Measurements from ENCODE around the gene LRFN2.

LRFN2 gene

DNA sequence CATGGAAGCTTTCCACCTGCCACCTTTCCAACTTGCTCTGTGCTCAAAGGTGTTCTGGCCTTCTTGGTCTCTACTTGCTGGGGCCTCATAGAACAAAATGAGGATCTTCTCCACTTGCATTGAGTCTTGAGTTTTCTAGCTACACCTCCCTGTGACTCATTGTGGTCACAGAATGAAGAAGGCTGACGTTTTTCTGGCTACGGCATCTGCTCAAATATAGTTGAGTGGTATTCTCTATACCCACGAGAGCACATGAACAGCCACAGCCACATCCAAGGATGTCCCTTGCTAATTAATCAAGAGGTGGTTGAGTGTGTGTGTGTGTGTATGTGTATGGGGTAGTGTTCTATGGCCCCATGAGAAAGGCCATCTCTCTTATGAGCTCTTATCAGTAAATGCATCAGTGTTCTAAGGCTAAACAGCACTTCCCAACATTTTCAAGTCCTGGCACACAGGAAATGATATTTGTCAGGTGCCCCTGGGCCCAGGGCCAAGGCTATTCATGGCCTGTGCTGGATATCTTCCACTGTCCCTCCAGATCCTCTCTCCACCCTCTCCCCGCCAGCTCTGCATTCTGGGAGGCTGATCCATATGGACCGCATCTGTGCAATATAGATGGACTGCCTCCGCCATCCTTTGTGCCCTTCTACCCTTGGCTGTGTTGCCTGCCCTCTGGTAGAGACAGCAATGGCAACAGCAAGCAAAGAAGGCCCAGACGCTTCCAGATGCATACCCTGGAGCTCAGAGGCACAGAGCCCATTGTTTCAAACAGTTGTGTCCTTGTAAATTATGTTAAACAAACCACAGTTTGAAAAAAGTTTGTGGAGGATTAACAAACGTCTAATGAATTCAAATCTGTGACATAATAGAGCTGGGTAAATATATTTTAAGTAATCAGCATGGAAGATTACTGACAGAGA is 150.2 kb downstream of the LRFN2 start:
- DNase-seq (ENCODE audit: low spot score) = no peak

DNA sequence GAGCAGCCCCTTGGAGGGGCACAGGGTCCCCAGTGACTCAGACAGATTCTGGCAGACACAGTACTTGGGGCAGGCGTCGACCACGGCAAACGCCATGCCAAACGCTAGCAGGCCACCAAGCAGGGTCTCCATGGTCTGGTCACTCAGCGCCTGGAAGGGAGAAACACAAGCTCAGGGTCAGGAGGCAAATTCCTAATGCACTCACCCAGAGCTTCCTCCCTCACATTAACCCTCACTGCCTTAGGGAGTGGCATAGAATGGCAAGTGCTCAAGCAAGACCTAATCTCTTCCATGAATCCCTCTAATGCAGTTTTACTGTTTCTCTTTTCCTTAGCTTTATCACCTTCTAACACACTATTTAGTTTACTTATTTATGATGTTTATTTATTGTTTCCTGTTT is 154.2 kb downstream of the LRFN2 start:
- DNase-seq (ENCODE audit: low spot score) = no peak

DNA sequence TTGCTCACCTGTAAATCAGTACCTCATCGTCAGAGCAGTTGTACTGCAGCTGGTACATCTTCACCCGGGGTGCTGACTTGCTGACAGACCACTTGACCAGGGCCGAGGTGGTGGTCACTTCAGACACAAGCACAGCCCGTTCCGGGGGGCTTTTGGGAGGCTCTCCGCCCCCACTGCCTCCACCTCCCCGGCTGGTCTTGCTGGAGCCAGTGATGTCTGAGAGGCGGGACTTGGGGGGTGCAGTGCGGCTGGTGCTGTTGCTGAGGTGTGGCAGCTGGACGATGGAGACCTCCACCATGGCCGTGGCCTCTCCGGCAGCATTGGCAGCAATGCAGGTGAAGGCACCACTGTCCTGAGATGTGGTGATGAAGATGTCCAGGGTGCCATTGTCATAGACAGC is 155.5 kb downstream of the LRFN2 start:
- no peak for DNase-seq (ENCODE audit: low spot score)

DNA sequence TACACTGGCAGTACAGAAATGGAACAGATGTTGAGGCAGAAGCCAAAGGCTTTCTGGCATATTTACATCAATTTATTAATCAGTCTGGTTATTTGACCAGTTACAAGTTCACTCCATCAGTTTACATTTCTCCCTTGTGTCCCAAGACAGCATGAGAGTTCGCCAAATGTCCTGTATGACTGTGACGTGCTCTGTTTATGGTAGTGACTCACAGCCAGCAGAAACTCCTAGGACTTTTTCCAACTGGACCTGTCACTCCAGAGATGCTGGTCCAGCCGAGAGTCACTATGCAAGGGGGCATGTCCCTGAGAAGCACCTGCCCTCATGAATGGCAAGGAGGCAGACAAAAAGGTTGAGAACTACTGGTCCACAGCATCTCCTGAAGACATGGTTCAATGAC is 160.0 kb downstream of the LRFN2 start:
- no peak for DNase-seq (ENCODE audit: low spot score)

DNA sequence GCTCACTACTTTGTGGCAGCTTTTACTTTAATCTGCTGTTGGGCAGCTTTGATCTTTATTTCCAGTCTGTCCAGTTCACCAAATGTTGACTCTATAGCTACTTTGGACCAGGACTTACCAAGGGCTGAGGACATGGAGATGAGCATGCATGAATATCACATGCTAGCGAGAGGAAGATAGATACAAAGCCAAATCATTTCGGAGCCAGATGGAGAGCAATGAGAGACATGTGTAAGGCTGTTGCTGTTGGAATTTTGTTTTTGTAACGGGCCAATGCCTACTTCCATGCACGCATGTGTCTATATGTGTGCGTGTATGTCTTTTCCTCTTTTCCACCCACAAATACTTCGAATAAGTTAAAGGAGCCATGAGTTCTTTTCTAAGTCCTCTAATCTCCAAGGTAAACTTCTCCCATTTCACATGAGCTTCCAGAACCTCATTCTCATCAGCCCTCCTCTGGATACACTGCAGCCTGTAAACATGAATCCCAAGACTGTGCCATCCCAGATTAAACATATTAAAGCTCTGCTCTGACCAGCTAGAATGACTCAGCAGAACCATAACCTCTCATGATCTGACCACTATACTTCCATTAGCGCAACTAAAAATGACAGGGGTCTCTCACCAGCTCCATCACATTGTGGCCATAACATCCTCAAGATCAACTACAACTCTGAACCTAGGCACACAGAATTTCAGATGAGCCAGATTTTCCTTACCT is 160.7 kb downstream of the LRFN2 start:
- DNase-seq (ENCODE audit: low spot score) = no peak

DNA sequence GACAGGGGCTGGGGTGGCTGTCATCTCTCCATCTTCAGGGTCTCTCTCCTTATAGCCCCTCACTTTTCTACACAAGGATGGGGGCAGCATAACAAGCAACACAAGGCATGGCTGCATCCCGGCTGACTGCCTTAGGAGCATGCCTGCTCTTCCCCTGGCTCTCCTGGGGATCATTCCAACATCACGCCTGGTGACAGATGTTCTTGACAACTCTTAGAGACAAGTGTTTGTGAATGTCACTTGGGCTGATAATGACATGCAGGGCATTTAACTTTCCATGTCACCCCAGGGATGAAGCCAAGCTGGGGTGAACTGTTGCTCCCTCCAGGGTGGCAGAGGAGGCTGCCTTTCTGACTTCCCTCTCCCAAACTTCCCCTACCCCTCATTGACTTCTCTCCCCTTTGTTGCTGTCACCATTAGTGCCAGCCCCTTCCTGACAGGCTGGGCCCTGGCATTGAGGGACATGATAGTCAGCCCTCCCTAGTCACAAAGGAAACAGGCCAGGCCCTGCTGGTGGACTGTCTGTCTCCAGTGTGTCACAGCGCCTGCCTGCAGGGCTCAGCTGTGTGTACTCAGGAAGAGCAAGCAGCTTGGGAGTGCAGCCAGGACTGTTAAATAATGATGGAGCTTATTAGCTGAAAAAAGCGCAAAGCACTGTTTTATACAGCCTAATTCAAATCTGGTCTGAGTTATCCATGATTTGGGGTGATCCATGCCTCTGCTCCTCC is 161.8 kb downstream of the LRFN2 start:
- DNase-seq (ENCODE audit: low spot score) = no peak

DNA sequence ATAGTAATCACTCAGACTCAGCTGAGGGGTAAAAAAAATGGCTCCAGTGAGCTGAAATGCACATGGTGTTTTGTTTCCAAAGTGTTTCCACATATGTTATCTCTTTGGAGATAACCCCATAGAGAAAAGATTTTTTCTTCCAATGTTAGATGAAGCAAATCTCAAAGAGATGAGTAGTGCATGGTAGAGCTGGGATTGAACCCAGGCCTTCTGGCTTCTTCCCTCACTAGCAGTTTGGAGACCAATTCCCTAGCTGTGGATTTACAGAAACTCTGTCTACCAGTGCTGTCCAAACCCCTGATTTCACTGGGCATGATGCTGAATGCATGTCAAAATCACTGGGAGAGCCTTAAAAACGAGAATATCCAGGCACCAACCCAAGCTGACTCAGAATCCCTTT is 165.1 kb downstream of the LRFN2 start:
- no peak for DNase-seq (ENCODE audit: low spot score)

DNA sequence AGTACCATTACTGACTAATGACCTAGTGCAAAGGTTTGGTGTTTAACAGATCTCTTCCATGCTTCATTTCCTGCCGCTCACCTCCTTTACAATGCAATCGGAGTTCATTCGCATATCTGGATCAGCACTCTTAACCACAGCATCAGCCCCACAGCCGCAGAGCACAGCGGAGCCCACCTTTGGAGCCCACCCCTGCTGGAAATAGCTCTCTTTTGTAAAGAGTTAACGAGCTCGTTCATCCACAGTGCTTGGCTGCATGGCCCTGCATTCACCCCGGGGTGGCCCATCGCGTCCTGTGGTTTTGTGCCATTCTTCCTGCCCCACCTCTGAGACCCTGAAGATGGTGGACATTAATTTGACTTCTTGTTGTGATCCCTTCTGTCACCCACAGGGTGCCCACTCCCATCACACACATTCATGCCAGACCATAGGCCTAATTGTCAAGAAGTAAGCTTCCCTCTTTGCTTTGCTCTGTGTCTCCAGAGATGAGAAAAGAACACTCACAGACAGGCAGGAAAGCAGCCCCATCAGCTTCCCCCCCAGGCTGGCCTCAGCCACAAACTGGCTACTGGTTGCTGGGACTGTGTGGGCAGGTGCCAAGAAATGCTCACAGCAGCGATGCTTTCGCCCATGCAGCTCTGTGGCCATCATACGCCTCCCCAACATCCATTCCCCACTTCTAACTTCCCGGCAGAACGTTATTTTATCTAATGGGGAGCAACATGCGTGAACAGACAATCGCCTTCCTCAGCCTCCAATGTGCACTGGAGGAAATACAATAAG is 167.0 kb downstream of the LRFN2 start:
- DNase-seq (ENCODE audit: low spot score) = no peak

DNA sequence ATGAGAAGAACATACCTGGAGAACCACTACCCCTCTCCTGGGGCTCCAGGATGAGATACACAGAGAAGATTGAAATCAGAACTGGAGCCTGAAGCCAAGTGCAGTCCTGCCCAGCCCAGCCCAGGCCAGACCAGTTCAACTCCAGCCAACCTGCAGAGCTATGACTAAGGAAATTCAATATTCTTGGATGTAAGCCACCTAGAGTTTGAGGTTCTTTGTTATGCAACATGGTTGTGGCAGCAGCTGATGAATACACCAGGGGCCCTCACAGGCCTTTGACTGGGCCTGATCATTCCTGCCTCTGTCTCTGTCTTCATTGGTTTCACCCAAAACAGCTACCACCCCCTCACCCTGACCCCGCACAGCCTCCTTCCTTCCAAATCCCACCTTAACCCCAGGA is 167.8 kb downstream of the LRFN2 start:
- no peak for DNase-seq (ENCODE audit: low spot score)

DNA sequence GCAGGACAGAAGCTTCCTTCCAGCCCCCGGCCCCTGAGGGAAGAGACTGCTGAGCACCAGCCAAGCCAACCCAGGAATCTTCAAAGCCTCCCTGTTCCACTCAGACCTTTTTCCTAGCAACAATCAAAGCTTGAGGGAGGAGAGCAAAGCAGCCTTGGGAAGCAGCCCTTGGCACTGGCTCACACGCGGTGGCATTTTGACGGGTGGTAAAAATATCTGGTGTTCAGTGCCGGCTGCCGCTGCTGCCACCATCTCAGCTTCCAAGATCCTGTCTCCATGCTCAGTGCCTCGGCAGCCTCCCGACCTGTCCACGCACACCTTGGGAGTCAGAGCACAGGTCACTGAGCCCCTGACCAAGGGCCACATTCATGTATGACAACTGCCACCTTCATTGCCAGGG is 170.1 kb downstream of the LRFN2 start:
- no peak for DNase-seq (ENCODE audit: low spot score)

DNA sequence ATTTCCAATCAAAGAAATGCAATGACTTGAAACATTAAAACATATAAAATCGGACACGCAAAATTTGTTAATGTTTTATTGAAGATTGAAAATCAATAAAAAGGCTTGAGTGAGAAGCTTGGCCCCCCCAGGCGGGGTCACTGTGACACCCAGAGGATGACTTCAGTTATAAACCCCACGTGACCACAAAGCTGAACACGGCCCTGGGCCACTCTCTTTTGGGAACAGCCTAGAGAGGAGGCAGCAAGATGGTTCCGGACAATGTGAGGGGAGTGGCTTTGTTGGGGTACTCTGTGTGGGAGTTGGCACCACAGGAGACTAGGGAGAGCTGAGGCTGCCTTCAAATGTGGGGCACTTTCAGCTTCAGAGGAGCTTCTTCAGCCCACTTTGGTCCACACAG is 172.5 kb downstream of the LRFN2 start:
- DNase-seq (ENCODE audit: low spot score) = no peak

DNA sequence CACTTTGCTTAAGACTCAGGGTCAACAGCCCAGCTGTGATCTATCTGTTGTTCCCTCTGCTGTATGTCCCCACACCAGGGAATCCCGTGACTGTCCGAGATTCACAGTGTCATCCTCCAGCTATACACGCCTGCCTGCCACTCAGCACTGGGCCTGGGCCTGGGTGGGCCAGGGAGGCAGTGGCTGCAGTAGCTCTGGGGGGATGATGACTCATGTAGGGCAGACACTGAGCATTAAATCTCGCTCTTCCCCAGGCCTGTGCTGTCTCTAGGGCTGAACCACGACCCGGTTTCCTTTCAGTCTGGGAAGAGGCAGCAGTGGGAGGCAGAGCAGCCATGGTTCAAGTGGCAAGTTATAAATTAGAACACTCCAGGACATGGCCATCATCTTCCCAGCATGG is 173.9 kb downstream of the LRFN2 start:
- DNase-seq (ENCODE audit: low spot score) = no peak

DNA sequence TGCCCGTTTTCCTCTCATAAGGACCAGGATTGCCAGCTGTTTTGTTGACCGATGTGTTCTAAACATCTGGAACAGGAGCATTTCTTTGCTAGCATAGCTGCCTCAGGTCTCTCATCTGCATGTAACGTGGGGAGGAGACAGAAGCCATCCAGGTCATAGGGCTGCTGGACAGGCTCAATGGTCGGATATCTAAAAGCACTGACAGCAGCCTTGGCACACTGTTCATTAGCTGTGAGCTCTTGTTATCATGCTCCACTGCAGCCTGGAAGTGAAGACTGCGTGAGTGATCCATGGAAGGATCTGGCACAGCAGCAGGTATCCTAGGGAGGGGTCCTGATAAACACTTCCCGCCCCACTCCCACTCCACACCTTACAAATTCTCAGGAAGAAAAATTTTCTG is 175.3 kb downstream of the LRFN2 start:
- DNase-seq (ENCODE audit: low spot score) = no peak

DNA sequence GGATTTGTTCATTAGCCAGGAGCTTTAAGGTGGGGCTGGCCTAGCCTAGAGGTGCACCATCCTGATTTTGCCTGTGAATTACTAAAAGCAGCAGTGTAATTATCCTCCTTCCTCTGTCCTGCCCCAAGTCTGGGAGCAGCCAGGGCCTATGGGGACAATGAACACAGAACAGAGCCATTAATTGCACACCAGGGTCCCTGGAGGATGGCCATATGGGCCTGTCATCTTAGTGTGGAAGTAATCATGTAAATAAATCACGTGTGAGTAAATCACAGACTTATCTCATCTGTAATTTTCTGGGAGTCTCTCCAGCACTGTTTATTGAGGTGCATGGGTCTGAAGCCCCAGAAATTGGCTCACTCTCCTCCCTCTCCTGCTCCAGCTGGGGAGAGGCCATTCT is 176.3 kb downstream of the LRFN2 start:
- no peak for DNase-seq (ENCODE audit: low spot score)

DNA sequence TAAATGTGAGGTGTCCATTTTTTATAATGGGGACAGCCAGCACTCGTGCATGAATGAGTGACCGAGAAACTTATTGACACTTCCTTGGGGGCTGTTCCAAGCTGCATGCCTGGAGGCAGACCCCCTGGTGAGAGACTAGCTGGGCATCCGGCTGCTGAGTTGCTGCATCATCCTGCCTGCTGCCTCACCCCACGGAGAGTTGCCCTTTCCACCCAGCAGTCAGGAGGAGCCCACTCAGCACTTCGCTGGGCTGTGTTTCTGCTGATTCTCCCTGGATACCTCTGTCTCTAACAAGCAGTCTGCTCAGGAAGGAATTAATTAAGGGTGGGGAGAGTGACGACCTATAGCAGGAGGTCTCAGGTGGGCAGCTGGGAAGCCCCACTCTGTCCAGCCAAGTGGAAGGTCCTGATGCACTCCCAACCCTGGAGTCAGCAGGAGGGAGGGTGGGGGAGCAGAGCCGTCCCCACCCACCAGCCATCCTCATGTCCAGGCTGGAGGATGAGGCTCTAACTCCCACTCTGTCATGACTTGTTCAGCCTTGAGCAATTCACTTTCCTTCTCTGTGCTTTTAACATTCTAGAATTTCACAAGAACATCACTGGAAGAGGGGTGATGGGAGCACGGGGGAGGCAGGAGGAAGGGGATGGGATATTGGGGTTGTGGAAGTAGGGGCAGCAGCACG is 177.3 kb downstream of the LRFN2 start:
- DNase-seq (ENCODE audit: low spot score) = no peak

DNA sequence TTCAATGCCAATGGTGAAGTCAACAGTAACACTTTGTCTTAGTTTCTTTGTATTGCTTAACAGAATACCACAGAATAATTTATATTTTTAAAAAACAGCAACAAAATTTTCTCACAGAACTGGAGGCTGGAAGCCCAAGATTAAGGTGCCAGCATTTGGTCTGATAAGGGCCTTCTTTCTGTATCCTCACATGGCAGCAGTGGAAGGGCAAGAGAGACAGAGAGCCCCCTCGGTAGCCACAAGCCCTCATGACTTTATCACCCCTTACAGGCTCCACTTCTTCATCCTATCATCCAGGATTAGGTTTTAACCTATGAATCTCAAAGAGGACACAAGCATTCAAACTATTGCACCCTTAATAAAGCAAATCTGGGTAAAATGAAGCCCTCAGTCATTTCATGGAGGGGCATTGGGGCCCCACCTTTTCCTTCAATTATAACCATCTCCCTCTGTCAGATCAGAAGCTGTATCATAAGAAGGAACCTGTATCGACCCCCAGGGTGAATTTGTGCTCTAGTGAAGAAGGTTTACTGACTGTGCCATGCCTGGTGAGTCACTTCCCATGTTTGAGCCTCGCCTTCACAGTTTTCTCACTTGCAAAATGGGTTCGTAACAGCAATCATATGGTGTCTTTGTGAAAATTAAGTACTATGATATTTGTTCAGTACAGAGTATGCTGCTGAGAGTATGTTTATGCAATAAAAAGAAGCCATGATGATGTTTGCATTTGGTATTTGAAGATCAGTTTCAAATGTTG is 178.2 kb downstream of the LRFN2 start:
- DNase-seq (ENCODE audit: low spot score) = no peak

DNA sequence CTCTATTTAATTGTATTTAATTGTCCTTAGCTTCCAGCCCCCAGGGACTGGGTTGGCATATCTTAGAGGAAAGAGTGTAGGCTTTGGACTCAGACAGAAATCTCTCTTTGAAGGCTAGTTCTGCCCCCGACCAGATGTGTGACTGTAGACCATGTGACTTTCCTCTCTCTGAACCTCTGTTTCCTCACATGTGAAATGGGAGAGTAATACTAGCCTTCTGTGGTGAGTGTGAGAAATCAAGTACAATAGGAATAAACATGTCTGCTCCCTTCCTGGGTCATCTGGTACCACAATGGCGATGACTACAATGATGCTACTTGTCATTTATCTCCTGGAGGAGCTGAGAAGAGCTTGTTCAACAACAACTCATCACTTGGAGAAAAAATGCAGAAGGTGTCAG is 179.9 kb downstream of the LRFN2 start:
- DNase-seq (ENCODE audit: low spot score) = no peak

DNA sequence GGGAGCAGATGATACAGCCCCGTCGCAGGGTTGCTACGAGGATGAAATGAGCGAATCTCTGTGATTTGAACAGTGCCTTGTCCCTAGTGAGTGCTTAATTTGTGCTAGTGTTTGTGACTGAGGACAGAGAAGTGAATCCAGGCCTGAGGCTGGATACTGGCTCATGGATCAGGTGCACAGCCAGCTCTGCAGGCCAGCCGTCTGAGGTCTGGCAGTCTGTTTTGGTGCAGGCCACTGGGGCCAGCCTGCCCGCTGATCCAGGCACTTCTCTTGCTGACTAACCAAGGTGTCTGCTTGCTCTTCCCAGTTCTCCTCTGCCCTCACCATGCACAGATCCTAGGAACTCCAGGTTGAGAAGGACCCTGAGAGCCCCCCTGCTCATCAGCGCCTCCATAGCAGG is 181.0 kb downstream of the LRFN2 start:
- DNase-seq (ENCODE audit: low spot score) = no peak

DNA sequence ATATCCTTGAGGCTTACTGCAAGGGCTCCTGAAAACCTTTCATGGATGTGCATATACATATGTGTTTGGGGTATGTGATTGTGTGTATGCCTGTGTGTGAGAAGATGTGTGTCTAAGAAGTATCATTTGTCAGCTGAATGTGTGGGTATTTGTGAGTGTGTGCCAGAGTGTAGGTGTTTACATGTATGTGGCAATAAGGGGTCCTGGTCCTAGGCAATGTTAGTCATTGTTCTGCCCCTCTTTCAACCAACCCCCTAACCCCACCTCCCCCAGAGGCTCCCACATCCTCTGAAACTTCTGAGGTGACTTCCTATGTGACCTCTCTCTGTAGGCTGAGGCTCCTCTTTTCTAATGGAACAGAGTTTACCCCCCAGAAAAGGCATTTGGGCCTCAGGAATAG is 186.4 kb downstream of the LRFN2 start:
- DNase-seq (ENCODE audit: low spot score) = no peak

DNA sequence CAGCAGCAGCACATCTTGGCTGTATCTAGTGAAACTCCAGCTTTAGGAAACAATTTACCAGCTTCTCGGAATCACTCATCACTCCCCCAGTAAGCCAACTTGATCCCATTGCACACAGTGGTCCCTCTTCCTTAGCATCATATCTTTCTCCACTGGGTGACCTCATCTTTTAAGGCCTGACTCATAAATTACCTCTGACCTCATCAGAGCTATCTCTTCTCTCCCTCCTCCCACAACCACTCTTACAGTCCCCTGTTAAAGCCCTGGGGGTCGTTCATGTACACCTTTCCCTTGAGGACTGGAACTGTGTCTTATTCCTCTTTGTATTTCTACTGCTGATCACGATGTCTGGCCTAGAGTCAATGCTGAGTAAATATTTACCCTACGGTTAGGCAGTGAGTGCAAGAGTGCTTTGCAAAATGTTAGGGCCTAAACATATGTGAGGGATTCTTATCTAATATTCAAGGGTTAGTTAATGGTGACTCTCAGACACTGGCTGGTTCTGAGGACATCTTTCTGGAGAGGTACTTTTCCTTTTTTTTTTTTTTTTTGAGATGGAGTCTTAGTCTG is 187.2 kb downstream of the LRFN2 start:
- DNase-seq (ENCODE audit: low spot score) = no peak

Measured in COLO829 (cell line).